Uterus (tissue), 2 donors: ENCODE measurements around the gene BCAS3.

Experiments used
- POLR2A ChIP-seq, 2 donors: fragments of 450-650 bp; IDR thresholded peaks; one replicate each; pipeline ENCODE4 v1.6.1; 2016; ENCODE audit warnings: antibody characterized with exemption in 2 of 2, mild to moderate bottlenecking in 1 of 2, moderate library complexity in 1 of 2
- TF ChIP-seq, protein P1 (sequence below), 4 experiments: fragments of 200-600 bp in 2 of 4; fragments of 450-650 bp in 2 of 4; sonication (generic) in 2 of 4; IDR thresholded peaks; one replicate each; pipeline ENCODE4 v1.5.1; 2016 to 2019; ENCODE audit warnings: antibody characterized with exemption in 4 of 4, mild to moderate bottlenecking in 2 of 4, moderate library complexity in 1 of 4

DNA sequence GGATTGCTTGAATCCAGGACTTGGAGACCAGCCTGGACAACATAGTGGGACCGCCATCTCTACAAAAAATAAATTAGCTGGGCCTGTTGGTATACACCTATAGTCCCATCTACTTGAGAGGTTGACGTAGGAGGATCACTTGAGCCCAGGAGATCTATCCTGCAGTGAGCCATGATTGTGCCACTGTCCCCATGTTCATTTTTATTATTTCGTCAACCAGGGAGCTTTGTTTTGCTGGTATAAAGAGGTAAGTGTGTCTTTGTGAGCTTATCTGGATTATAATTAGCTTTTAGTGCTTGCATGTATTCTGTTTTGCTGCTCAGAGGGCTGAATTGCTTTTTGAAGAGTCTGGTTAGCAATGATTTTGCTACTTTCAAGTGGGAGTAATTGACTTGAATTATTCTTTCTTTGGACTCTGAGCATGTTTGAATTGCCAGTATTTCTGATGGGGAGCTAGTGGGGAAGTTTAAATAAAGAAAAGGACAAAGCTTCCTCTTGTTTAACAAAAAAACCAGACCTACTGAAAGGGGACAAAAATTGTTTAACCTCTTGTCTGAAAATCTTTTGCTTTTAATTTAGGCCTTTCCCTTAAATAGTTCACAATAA is 31.6 kb upstream of the BCAS3 start:
- TF ChIP-seq, protein P1, sequence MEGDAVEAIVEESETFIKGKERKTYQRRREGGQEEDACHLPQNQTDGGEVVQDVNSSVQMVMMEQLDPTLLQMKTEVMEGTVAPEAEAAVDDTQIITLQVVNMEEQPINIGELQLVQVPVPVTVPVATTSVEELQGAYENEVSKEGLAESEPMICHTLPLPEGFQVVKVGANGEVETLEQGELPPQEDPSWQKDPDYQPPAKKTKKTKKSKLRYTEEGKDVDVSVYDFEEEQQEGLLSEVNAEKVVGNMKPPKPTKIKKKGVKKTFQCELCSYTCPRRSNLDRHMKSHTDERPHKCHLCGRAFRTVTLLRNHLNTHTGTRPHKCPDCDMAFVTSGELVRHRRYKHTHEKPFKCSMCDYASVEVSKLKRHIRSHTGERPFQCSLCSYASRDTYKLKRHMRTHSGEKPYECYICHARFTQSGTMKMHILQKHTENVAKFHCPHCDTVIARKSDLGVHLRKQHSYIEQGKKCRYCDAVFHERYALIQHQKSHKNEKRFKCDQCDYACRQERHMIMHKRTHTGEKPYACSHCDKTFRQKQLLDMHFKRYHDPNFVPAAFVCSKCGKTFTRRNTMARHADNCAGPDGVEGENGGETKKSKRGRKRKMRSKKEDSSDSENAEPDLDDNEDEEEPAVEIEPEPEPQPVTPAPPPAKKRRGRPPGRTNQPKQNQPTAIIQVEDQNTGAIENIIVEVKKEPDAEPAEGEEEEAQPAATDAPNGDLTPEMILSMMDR (IDR thresholded peaks at IDR 0.05), result no peak
- no peak for TF ChIP-seq POLR2A (IDR thresholded peaks at IDR 0.05)
